Activated CD8-positive, alpha-beta memory T cell treated with anti-CD3 and anti-CD28 coated beads, Interleukin-2, amount 50 U/mL, for 1 hour (primary cell): Measurements from ENCODE around the gene STRADB.
"Not testable (repeated sequence)": the region's sequence is repeated elsewhere in the genome, so short reads cannot be mapped to it uniquely, and the experiment has no call there.

ENCODE experiments used
- DNase-seq: peaks from one replicate; pipeline ENCODE4 v3.0.0-alpha.2; 2020; ENCODE audit errors: extremely low read depth

STRADB gene

GRCh38 chr2:201430322-201430721 lies 21.2 kb upstream of the STRADB start:
- not testable (repeated sequence) for DNase-seq

GRCh38 chr2:201430839-201431238 lies 20.7 kb upstream of the STRADB start:
- DNase-seq, result no peak

- no peak for DNase-seq
These were observed 19.4 kb upstream of the STRADB start for GRCh38 chr2:201432038-201432620.

GRCh38 chr2:201432621-201433393 lies 18.7 kb upstream of the STRADB start:
- DNase-seq, result no peak

GRCh38 chr2:201433394-201433995 lies 18.0 kb upstream of the STRADB start:
- no peak for DNase-seq

- DNase-seq, result no peak
These were observed 15.4 kb upstream of the STRADB start for GRCh38 chr2:201436141-201436540.

- DNase-seq, result not testable (repeated sequence)
These were observed 12.1 kb upstream of the STRADB start for GRCh38 chr2:201439336-201439922.

GRCh38 chr2:201440182-201440581 lies 11.4 kb upstream of the STRADB start:
- DNase-seq, result no peak

GRCh38 chr2:201441409-201441808 lies 10.1 kb upstream of the STRADB start:
- DNase-seq, result no peak

GRCh38 chr2:201444746-201445465 lies 6.6 kb upstream of the STRADB start:
- DNase-seq, result no peak

GRCh38 chr2:201447086-201447485 lies 4.5 kb upstream of the STRADB start:
- DNase-seq, result no peak

GRCh38 chr2:201448061-201448460 lies 3.5 kb upstream of the STRADB start:
- no peak for DNase-seq

GRCh38 chr2:201448701-201449100 lies 2.8 kb upstream of the STRADB start:
- DNase-seq, result no peak

GRCh38 chr2:201450954-201451291 lies 617 bp upstream of the STRADB start:
- no peak for DNase-seq

GRCh38 chr2:201452058-201452921 lies 750 bp downstream of the STRADB start:
- DNase-seq, result no peak

- no peak for DNase-seq
These were observed 1.5 kb downstream of the STRADB start for GRCh38 chr2:201452922-201453643.

- DNase-seq, result no peak
These were observed 6.8 kb downstream of the STRADB start for GRCh38 chr2:201458381-201458780.

GRCh38 chr2:201460532-201460931 lies 9.0 kb downstream of the STRADB start:
- DNase-seq, result no peak

- no peak for DNase-seq
These were observed 13.0 kb downstream of the STRADB start for GRCh38 chr2:201464547-201464946.

GRCh38 chr2:201465524-201465971 lies 14.0 kb downstream of the STRADB start:
- DNase-seq, result no peak
